GM18511 (cell line): Measurements from ENCODE around the gene RPS6KL1.
"Not testable (repeated sequence)": the region's sequence is repeated elsewhere in the genome, so short reads cannot be mapped to it uniquely, and the experiment has no call there.

ENCODE experiments used
- ATAC-seq: cut with Tn5 transposase; IDR thresholded peaks from one replicate; pipeline ENCODE4 v1.9.1; 2021; ENCODE audit warnings: mild to moderate bottlenecking, moderate library complexity; ENCODE audit not compliant: unreplicated experiment

The RPS6KL1 gene

DNA sequence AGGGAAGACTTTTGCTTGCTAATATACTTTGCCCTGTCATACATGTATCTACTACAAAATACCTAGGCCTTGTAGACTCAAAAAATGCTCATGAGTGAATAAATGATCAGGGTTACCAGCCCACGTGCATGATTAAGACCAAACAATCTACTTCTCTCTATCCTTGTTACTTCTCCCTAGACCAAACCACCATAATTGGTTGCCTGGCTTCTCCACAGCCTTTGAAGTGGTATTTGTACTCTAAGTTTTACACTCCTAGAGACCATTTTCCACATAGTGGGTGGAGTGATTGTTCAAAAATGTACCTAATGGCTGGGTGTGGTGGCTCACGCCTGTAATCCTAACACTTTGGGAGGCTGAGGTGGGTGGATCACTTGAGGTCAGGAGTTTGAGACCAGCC, 14.1 kb upstream of the RPS6KL1 start:
- ATAC-seq = no peak

DNA sequence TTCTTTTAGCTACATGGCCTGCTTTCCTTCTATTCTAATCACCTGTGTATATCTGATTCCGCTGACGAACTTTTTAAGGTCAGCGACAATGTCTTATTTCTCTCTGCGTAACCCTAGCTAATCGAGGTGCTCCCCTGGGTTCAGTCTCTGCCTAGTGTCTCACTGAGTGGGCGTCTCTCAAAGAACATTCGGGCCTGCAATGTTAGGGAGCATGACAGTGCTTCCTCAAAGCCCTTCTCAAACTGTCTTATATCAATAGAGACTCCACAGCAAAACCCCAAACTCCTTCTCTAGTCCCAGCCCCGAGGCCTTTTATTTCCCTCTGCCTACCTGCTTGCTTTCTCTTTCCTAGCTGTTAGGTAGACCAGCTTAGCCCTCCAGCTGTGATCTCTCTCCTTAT, 13.7 kb upstream of the RPS6KL1 start:
- no peak for ATAC-seq

DNA sequence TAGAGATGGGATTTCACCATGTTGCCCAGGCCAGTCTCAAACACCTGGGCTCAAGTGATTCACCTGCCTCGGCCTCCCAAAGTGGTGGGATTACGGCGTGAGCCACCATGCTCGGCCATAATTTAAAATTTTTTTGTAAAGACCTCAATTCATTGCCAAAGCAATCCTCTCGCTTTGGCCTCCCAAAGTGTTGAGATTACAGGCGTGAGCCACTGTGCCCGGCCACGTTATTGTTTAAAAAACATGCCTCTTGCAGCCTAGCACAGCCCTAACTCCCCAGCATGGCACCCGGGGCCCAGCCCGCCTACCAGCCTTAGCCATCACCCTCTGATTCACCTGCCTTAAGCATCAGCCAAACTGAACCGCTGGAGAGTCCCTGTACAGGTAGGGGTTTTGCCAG, 13.1 kb upstream of the RPS6KL1 start:
- no peak for ATAC-seq

DNA sequence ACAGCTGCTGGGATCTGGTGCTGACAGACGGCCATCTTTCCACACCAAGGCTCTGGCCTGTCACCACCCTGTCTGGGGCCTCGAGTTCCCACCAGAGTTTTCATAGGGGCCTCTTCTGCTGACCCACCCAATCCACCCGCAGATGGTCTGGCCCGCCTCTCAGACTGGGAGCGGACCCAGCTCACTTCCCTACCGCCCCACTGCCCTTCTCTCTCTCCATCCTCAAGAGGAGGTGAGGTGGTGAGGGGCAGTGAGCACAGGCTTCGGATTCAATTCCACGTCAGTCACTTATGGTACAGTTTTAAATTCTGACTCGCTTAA, 12.3 kb upstream of the RPS6KL1 start:
- ATAC-seq = no peak

DNA sequence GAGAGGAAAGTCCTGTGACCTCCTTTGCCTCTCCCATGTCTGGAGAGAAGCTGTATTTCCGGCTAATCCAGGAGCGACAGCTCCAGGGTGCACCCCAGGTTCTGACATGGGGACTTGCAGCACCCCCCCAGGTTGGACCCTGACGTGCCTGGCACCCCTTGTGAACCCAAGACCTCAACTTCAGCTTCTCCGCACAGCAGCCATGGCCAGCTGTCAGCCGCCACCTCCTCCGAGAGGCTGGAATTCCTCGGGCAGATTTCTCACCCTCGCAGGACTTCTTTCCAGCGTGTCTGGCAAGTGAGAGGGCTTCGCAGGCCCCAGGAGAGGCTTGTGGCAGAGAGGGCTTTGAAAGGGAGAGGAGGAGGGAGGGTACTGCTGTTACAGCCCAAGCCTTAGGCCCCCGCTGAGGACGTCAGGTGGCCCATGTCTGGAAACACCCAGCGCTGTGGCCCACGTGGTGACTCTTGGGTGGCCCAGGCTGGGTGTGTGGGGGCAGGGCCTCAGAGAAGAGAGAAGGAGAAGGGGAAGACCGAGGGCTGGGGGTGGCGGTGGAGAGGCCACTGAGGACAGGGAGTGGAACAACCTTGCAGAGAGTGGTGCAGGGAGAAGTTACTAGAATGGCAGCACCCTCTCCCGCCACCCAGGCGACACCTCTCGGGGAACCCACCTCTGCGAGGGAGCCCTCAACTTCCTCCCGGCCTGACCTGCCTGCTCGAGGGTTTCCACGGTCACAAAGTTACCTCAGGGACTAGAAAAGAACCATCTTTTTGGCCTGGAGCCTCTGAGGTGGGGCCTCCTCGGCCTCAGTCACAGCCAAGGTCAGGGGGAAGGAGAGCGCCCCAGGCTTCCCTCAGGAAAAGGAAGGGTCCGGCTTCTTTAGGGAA, 11.7 kb upstream of the RPS6KL1 start:
- no peak for ATAC-seq

DNA sequence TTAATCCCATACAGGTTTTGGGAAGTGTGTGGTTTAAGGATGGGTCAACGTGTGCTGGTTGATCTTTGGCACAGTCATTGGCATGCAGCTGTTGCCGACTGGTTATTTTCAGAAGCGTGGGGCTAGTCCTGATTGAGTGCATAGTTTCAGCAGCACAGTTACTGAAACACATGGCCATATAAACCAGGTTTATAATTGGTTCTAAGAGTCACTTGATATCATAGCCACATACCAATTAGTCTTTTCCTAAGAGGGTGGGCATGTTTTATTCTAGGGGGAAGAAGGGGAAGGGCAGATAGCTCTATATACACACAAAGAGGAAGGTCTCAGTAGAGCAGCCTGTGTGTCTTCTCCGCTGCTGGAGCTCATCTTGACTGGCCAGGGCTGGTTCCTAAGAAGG, 11.0 kb upstream of the RPS6KL1 start:
- no peak for ATAC-seq

DNA sequence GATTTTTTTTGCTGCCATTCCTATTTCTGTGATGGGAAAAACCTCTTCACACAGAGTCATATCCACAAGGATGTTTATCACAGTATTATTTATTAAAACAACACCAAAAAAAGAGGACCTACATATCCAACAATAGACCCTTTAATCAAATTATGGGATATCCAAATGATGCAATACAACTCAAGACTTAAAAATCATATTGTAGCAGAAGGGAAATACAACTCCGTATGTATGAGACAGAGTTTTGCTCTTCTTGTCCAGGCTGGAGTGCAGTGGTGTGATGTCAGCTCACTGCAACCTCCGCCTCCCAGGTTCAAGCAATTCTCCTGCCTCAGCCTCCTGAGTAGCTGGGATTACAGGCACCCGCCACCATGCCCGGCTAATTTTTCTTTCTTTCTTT, 9.9 kb upstream of the RPS6KL1 start:
- not testable (repeated sequence) for ATAC-seq

DNA sequence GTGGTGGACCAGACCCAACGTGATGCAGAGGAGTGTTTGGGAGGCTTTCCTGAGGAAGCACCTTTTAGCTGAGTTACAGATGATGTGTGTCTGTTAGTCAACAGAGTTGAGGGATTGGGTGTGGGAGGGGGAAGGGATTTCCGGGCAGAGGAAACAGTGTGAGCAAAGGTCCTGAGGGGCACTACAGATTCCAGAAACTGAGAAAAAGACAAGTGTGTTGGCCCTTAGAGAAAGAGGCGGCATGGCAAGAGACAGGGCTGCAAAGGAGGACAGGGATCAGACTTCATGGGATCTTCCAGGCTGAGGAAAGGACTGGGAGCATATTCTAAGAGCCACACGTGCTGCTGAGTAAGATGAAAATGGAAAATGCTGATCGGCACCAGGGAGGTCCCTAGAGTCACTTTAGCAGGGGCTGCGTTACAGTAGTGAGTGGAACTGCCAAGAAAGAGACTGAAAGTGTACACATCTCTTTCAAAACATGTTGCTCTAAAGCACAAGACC, 9.4 kb upstream of the RPS6KL1 start:
- no peak for ATAC-seq

DNA sequence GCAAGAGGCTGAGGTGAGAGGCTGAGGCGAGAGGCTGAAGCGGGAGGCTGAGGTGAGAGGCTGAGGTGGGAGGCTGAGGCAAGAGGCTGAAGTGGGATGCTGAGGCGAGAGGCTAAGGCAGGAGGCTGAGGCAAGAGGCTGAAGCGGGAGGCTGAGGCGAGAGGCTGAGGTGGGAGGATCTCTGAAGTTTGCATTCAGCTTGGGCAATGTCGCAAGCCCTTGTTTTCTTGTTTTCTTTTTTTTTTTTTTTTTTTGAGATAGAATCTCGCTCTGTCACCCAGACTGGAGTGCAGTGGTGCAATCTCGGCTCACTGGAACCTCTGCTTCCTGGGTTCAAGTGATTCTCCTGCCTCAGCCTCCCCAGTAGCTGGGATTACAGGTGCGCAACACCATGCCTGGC, 8.7 kb upstream of the RPS6KL1 start:
- not testable (repeated sequence) for ATAC-seq

DNA sequence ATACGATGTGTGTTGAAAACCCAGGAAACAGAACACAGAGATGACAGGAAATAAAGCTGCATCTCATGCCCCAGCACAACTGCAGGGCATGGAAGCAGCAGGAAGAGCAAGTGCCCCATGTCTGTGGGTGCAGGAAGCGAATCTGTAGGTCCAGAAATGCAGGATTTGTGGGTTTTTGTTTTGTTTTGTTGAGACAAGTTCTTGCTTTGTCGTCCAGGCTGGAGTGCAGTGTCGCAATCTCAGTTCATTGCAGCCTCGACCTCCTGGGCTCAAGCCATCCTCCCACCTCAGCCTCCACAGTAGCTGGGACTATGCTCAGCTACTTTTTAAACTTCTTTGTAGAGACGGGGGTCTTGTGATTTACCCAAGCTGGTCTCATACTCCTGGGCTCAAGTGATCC, 6.2 kb upstream of the RPS6KL1 start:
- ATAC-seq = no peak

DNA sequence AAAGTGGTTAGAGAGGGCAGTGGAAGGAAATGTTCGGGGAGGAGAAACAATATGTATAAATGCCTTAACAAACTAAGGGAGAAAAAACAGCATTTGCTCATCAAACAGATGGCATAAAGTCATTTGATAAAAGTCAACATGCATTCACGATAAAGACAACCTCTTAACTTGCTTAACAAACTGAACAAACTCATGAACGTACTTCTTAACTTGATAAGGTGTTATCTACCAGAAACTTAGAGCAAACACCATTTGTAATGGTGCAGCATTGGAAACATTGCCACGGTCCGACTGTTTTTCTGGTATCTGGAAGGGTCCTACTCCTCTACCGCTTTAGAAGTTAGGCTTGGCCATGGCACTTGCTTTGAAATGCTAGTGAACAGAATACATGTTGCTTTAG, 4.2 kb upstream of the RPS6KL1 start:
- ATAC-seq = no peak

DNA sequence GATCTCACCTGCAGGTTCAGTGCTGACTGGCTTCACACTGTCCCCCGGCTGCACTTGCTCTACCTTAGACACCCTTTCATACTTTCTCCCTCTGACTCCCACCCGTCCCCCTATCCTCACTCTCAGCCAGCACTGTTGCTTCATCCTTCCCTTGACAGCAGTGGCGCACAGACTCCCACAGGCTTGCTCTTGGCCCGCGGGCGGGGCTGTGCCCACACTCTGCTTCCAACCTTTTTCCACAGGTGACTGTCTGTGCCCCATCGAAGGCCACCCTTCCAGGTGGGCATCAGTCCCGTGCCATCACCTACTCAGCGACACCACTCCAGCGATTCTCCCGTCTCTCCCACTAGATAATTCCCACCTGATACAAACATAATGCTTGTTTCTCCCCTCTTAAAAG, 1.0 kb upstream of the RPS6KL1 start:
- ATAC-seq = no peak

DNA sequence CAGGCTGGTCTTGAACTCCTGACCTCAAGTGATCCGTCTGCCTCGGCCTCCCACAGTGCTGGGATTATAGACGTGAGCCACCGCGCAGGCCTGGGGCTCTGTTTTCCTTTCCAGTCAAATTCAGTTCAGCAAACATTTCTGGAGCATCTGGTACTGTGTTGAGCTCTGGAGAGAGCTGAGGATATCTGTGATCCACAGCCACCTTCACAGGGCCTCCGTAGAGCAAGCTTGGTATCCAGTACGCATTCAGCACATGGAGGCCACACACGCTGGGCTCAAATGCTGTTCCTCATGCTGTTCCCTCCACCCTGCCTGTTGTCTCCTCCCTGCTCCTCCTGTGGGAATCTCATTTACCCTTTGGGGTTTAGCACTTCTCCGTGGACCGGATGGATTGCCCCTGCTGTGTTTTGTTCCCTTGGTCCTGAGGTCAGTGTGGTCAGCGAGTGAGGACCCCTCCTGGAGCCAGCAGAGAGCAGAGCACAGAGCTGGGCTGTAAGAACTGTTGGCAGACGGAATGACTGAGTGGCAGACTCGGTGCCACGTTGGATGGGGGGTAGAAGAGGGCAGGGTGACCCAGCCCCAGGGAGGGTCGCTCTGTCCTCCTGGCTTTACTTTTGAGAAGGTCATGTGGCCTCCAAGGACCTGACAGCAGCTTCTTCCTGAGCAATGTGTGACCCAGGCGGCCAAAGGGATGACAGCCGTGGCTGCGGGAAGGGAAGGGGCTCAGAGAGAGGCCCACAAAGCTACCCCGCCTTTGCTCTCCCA, 891 bp downstream of the RPS6KL1 start:
- no peak for ATAC-seq

DNA sequence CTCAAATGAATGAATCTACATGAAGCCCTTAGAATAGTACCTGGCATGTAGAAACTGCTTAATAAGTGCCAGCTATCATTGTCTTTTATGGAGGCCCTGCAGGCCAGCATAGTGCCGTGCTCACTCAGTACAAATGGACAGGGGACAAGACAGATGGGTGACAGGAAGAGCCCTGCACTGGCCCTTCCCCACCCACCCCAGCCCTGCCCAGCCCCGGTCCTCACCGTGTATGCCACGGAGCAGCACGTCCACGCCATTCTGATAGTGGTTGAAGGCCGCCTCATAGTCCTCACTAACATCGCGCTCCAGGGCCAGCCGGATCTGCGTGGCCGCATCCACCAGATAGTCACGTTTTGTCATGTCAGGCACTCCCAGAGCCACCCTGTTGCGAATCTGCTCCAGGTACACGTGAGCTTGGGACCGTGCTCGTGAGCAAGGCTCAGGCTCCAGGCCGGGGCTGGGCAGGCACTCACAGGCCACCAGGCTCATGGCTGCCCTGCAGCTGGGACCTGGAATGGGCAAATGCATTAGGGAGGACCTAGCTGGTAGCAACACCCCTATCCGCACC, 1.9 kb downstream of the RPS6KL1 start:
- ATAC-seq = no peak

DNA sequence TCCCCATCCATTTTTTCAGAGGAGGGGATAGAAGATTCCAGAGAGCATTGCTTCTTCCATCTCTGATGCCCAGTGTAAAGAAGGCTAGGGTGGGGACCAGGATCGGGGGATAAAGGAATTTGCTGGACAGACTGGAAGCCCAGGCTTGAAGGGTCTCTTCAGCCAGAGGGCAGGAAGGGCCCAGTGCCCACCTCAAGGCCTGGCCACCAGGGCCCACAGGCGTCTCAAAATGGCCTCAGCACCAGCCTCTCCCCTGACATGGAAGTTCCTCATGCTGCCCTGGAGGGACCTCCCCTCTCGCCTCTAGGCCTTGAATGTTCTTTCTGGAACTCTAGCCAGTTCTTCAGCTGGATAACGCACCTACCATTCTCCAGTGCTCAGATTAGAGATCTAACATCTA, 2.8 kb downstream of the RPS6KL1 start:
- no peak for ATAC-seq

DNA sequence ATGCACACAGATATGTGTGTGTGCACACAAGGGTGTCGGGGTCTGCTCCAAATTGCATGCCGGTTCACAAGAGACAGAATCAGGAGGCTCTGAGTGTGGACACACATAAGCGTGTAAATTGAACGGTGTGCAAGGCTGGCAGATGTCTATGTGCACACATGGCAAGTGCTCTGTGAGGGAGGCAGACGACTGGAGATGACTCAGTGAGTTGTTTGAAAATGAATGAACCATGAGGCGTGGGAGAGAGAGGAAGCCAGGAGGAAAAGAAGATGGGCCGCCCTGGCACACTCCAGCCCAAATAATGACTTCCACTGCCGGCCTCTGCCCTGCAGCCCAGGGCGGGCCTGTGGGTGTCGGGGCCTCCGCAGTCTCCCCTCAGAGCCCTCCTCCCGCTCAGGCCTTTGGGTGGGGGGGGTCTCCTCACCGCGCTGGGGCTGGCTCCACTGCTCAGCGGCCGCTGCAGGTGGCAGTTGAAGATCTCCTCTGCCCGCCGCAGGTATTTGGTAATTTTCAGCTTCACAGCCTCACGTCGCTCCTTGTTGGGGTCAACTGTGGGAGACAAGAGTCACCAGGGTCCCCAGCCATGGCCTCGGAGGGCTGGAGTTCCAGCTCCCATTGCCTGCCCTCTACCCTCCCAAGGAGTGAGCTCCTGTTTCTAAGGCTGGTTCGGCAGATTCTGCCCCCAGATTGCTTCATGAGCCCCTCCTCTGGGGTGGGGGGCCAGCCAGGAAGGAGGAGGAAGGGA, 3.5 kb downstream of the RPS6KL1 start:
- ATAC-seq = no peak

DNA sequence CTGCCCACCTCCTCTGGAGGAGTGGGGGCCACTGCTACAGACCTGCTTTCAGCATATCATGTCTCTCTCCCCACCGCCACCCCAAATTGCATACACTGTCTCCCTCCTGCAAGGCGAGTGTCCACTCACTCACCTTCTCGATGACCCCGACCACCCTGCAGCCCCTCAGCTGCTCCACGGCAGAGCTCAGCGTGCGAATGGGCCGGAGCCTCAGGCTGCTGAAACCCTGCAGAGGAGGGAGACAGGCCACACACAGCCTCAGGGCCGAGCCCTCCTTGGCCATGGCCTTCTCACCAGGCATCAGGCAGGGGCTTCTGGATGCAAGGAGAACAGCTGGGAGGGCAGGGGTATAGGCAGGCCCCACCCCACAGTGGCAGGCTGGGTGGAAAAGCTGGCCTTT, 4.7 kb downstream of the RPS6KL1 start:
- ATAC-seq = no peak

DNA sequence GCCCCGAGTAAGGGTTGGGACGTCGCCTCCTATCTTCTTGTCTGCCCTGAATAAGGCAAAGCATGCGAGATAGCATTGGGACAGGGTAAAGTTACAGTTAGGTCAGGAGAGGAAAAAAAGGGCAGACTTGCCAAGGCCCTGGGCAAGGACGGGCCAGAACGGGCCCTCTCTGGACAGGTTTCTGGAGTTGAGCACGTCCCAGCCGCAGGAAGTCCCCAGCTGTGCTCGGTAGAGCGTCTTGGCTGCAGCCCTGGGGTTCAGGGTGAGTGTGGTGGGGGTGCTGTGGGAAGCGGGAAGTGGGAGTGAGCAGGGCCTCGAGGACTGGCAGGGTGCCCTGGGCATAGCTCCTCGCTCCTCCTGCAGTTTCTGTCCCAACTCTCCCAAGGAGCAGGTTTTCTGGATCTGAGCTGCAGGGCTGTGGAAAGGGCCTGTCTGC, 5.4 kb downstream of the RPS6KL1 start:
- no peak for ATAC-seq

DNA sequence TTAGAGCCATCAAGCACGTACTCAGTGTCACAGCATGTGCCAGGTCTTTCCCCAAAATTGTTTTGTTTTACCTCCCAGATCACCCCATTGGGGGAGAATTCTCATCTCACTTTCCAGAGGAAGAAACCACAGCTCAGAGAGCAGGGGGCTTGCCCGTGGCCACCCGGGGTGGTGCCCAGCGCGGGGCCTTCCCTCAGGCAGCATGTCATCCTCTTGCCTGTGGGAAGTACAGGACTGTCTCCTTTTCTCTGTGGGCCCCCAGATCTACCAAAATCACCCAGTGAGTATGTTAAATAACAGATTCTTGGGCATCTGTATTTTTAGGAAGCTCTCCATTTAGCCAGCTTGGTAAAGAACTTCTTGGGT, 5.9 kb downstream of the RPS6KL1 start:
- ATAC-seq = no peak

DNA sequence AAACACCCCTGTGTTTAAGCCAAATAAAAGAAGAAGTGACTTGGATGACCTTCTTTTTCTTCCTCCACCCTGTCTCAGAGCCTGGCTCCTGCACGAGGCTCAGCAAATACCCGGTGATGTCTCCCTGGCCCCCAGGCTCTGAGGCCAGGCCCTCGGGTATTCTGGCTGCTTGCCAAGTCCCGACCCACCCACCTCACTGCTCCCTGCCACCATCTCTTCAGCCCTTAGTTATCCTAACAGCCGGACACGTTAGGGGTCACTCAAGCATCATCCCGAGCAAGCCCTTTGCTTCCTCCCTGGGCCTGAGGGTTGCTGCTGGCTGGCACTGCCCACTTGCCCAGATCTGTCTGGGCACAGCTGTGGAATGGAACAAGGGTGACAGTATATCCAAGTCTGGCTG, 7.2 kb downstream of the RPS6KL1 start:
- ATAC-seq = no peak

DNA sequence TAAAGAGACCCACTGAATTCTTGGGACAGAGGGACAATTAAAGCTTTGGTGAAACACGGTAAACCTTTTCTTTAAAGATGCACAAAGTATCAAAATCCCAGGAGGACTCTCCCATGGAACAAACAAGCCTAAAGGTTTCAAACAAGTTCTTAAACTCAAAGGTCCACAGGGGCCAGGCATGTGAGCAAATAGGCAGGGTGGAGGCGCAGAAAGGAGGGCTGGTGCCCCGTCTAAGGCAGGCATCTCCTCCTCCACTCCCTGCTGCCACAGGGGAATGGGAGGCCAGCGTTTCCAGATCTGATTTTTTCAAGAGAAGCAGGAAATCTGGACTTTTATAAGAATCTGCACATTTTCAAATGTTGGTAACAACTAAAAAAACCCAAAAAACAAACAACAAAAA, 7.6 kb downstream of the RPS6KL1 start:
- no peak for ATAC-seq
